ENCODE measurements around the gene PRKAG2.

Gene PRKAG2

GRCh38 chr7:151837285-151838042, 39.5 kb downstream of the PRKAG2 start:
- TF ChIP-seq CTCF (conservative IDR thresholded peaks at IDR 0.05), result no peak
- no peak overlapping the region for H3K27ac ChIP-seq

- no peak for TF ChIP-seq CTCF (conservative IDR thresholded peaks at IDR 0.05)
- no peak overlapping the region for H3K27ac ChIP-seq
Observed at GRCh38 chr7:151836927-151837205, 40.0 kb downstream of the PRKAG2 start.

GRCh38 chr7:151836191-151836926, 40.6 kb downstream of the PRKAG2 start:
- no peak for TF ChIP-seq CTCF (conservative IDR thresholded peaks at IDR 0.05)
- H3K27ac ChIP-seq, result no peak overlapping the region

- no peak overlapping the region for H3K27ac ChIP-seq
- TF ChIP-seq CTCF (conservative IDR thresholded peaks at IDR 0.05), result no peak
Observed at GRCh38 chr7:151835636-151836035, 41.3 kb downstream of the PRKAG2 start.

- H3K27ac ChIP-seq, result no peak overlapping the region
- TF ChIP-seq CTCF (conservative IDR thresholded peaks at IDR 0.05), result no peak
Observed at GRCh38 chr7:151834271-151835035, 42.5 kb downstream of the PRKAG2 start.

- H3K27ac ChIP-seq, result no peak overlapping the region
- TF ChIP-seq CTCF (conservative IDR thresholded peaks at IDR 0.05), result no peak
Observed at GRCh38 chr7:151833691-151834090, 43.2 kb downstream of the PRKAG2 start.

GRCh38 chr7:151833213-151833651, 43.7 kb downstream of the PRKAG2 start:
- no peak for TF ChIP-seq CTCF (conservative IDR thresholded peaks at IDR 0.05)
- H3K27ac ChIP-seq, result no peak overlapping the region

All from VCaP (cell line).